KMS-11 (cell line): ENCODE measurements around the gene ALG3.

Experiments used
- H2AFZ ChIP-seq: fragments of 200-600 bp; sonication (generic); 2 replicates; pipeline ENCODE4 v1.6.1; 2016; ENCODE audit warnings: antibody characterized with exemption, mixed run types, low read depth
- H3K27ac ChIP-seq: fragments of 200-600 bp; sonication (generic); 2 replicates; pipeline ENCODE4 v1.6.1; 2016; ENCODE audit warnings: mild to moderate bottlenecking, mixed run types
- H3K27me3 ChIP-seq: fragments of 200-600 bp; sonication (generic); 2 replicates; pipeline ENCODE4 v1.6.1; 2017; ENCODE audit warnings: mild to moderate bottlenecking, low read depth, mixed run types, moderate library complexity; ENCODE audit not compliant: insufficient read depth
- H3K36me3 ChIP-seq: fragments of 200-600 bp; sonication (generic); 2 replicates; pipeline ENCODE4 v1.6.1; 2017; ENCODE audit warnings: mild to moderate bottlenecking, mixed run types; ENCODE audit not compliant: insufficient read depth
- H3K4me1 ChIP-seq: fragments of 200-600 bp; sonication (generic); 2 replicates; pipeline ENCODE4 v1.6.1; 2016; ENCODE audit warnings: mild to moderate bottlenecking, low read depth, mixed run types; ENCODE audit not compliant: poor library complexity, severe bottlenecking
- H3K4me2 ChIP-seq: fragments of 200-600 bp; sonication (generic); 2 replicates; pipeline ENCODE4 v1.7.0; 2016; ENCODE audit warnings: mild to moderate bottlenecking, mixed run types
- H3K4me3 ChIP-seq: fragments of 200-600 bp; sonication (generic); IDR thresholded peaks from 2 replicates; pipeline ENCODE4 v1.6.1; 2017; ENCODE audit warnings: low read depth, low read length, mixed read lengths; ENCODE audit not compliant: insufficient read depth
- H3K79me2 ChIP-seq: fragments of 200-600 bp; sonication (generic); 2 replicates; pipeline ENCODE4 v1.6.1; 2016; ENCODE audit warnings: low read depth, mixed run types; ENCODE audit not compliant: insufficient read depth
- H3K9ac ChIP-seq: fragments of 200-600 bp; sonication (generic); 2 replicates; pipeline ENCODE4 v1.6.1; 2016; ENCODE audit warnings: mild to moderate bottlenecking, mixed run types
- H4K20me1 ChIP-seq: fragments of 200-600 bp; sonication (generic); 2 replicates; pipeline ENCODE4 v1.6.1; 2016; ENCODE audit warnings: mild to moderate bottlenecking, mixed run types; ENCODE audit not compliant: insufficient read depth
- TF ChIP-seq, protein P1 (sequence below): fragments of 200-600 bp; sonication (generic); conservative IDR thresholded peaks from 2 replicates; pipeline ENCODE4 v1.6.1; 2017; ENCODE audit warnings: low read depth, mild to moderate bottlenecking, antibody characterized with exemption, low read length, moderate library complexity, mixed read lengths

ALG3 gene

DNA sequence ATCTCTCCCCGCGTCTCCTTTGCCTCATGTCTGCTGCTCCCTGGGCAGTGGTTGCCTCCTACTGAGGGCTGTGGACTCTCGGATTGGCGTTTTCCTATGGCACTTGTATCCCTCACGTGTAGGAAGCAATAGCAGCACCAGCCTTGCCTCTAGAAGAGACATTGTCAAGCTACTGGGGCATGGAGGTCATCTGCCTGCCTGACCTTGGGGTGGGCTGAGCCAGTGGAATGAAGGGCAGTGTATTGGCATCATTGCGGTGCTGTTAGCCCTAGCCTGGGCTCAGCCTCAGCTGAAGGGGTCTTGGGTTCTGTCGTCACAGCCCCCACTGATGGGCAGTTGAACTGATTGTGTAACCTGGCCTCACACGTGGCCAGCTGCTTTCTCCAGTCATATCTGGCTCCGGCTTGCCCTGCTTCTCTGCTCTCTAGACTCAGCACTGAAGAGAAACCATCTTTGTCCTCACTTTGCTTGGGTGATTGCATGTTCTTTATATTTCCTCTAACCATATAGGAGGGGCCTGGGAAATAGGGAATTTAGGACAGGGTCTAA, 54.7 kb downstream of the ALG3 start:
- TF ChIP-seq, protein P1, sequence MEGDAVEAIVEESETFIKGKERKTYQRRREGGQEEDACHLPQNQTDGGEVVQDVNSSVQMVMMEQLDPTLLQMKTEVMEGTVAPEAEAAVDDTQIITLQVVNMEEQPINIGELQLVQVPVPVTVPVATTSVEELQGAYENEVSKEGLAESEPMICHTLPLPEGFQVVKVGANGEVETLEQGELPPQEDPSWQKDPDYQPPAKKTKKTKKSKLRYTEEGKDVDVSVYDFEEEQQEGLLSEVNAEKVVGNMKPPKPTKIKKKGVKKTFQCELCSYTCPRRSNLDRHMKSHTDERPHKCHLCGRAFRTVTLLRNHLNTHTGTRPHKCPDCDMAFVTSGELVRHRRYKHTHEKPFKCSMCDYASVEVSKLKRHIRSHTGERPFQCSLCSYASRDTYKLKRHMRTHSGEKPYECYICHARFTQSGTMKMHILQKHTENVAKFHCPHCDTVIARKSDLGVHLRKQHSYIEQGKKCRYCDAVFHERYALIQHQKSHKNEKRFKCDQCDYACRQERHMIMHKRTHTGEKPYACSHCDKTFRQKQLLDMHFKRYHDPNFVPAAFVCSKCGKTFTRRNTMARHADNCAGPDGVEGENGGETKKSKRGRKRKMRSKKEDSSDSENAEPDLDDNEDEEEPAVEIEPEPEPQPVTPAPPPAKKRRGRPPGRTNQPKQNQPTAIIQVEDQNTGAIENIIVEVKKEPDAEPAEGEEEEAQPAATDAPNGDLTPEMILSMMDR: no peak
- H3K4me3 ChIP-seq: no peak overlapping the region
- no peaks in the 10 kb centered on the region for H3K27me3 ChIP-seq
- H2AFZ ChIP-seq: no peak overlapping the region
- H3K4me1 ChIP-seq: no peaks in the 10 kb centered on the region
- no peak overlapping the region for H3K9ac ChIP-seq
- no peaks in the 10 kb centered on the region; the same call in 1 of the 2 replicates for H4K20me1 ChIP-seq
- H3K79me2 ChIP-seq: peaks cover 1% of the 10 kb centered on the region; the same call in 1 of the 2 replicates
- no peak overlapping the region for H3K27ac ChIP-seq
- H3K36me3 ChIP-seq: peaks cover 18% of the 10 kb centered on the region; the same call in 1 of the 2 replicates
- H3K4me2 ChIP-seq: no peak overlapping the region

GRCh38 chr3:184192889-184193288, 55.9 kb downstream of the ALG3 start:
- Histone ChIP-seq H3K4me1 (no peaks in the 10 kb centered on the region), H3K9ac (no peak overlapping the region), H3K27ac (no peak overlapping the region), H4K20me1 (no peaks in the 10 kb centered on the region; the same call in 1 of the 2 replicates), H2AFZ (no peak overlapping the region), H3K36me3 (peaks cover 18% of the 10 kb centered on the region; the same call in 1 of the 2 replicates), H3K79me2 (peaks cover 11% of the 10 kb centered on the region), H3K4me2 (no peak overlapping the region), H3K27me3 (no peaks in the 10 kb centered on the region), H3K4me3 (no peak overlapping the region)
- TF ChIP-seq, protein P1: no peak
